Liver (tissue), 9 donors: ENCODE measurements around the gene FREM3. TPM values are rescaled to one million over a fixed set of nuclear protein-coding genes. Genes with fewer than 3 reads are reported as not detected.

ENCODE experiments used
- DNase-seq: peaks from one replicate; pipeline ENCODE4 v3.0.0-alpha.2; 2017; ENCODE audit warnings: low spot score
- H3K27ac ChIP-seq, 2 donors: one replicate each; pipeline ENCODE4 v1.7.0; 2013; ENCODE audit warnings: inconsistent platforms in 2 of 2, low read length in 2 of 2, control low read depth in 1 of 2, low read depth in 1 of 2, mild to moderate bottlenecking in 1 of 2
- H3K27me3 ChIP-seq, 4 donors: one replicate each; pipeline versions ENCODE4 v1.6.1 to v1.7.0; 2013; ENCODE audit warnings: low read length in 3 of 4, inconsistent platforms in 1 of 4, mild to moderate bottlenecking in 1 of 4, moderate library complexity in 1 of 4; ENCODE audit not compliant: control insufficient read depth in 4 of 4, insufficient read depth in 4 of 4
- H3K36me3 ChIP-seq, 4 donors: one replicate each; pipeline versions ENCODE4 v1.6.1 to v1.7.0; 2013; ENCODE audit warnings: low read length in 3 of 4, mild to moderate bottlenecking in 3 of 4, low read depth in 1 of 4, moderate library complexity in 1 of 4; ENCODE audit not compliant: control insufficient read depth in 4 of 4, insufficient read depth in 3 of 4
- H3K4me1 ChIP-seq, 4 donors: one replicate each; pipeline versions ENCODE4 v1.6.1 to v1.7.0; 2013; ENCODE audit warnings: low read length in 3 of 4, mild to moderate bottlenecking in 3 of 4, moderate library complexity in 1 of 4; ENCODE audit not compliant: control insufficient read depth in 4 of 4, insufficient read depth in 4 of 4
- H3K4me3 ChIP-seq, 3 donors: one replicate each; pipeline versions ENCODE4 v1.6.1 to v1.7.0; 2013; ENCODE audit warnings: low read length in 3 of 3, control low read depth in 1 of 3, low read depth in 1 of 3, mild to moderate bottlenecking in 1 of 3
- H3K9ac ChIP-seq, 2 donors: one replicate each; pipeline ENCODE4 v1.7.0; 2013; ENCODE audit warnings: low read length in 2 of 2, mild to moderate bottlenecking in 2 of 2, moderate library complexity in 2 of 2, control low read depth in 1 of 2, low read depth in 1 of 2
- H3K9me3 ChIP-seq, 4 donors: one replicate each; pipeline versions ENCODE4 v1.6.1 to v1.7.0; 2013; ENCODE audit warnings: low read length in 3 of 4; ENCODE audit not compliant: control insufficient read depth in 4 of 4
- ATF3 ChIP-seq: IDR thresholded peaks from 2 replicates; pipeline ENCODE4 v1.6.1; 2016; ENCODE audit warnings: antibody characterized with exemption
- EGR1 ChIP-seq, 2 donors: IDR thresholded peaks; 2 replicates each; pipeline ENCODE4 v1.6.1; 2016 to 2018; ENCODE audit warnings: antibody characterized with exemption in 2 of 2, low read depth in 2 of 2
- FOXA2 ChIP-seq: IDR thresholded peaks from 2 replicates; pipeline ENCODE4 v1.6.1; 2016; ENCODE audit warnings: antibody characterized with exemption
- GABPA ChIP-seq, 2 donors: IDR thresholded peaks in 1 of 2; conservative IDR thresholded peaks in 1 of 2; 2 replicates each; pipeline ENCODE4 v1.6.1; 2016; ENCODE audit warnings: antibody characterized with exemption in 2 of 2, mild to moderate bottlenecking in 1 of 2, moderate library complexity in 1 of 2
- HNF4G ChIP-seq: IDR thresholded peaks from 2 replicates; pipeline ENCODE4 v1.6.1; 2016; ENCODE audit warnings: antibody characterized with exemption
- JUND ChIP-seq, 2 donors: IDR thresholded peaks; 2 replicates each; pipeline ENCODE4 v1.6.1; 2016; ENCODE audit warnings: antibody characterized with exemption in 2 of 2
- MAX ChIP-seq: IDR thresholded peaks from 2 replicates; pipeline ENCODE4 v1.6.1; 2016; ENCODE audit warnings: antibody characterized with exemption
- NR2F2 ChIP-seq: IDR thresholded peaks from 2 replicates; pipeline ENCODE4 v1.6.1; 2016; ENCODE audit warnings: antibody characterized with exemption
- RAD21 ChIP-seq, 2 donors: IDR thresholded peaks; 2 replicates each; pipeline ENCODE4 v1.6.1; 2016; ENCODE audit warnings: antibody characterized with exemption in 2 of 2, mild to moderate bottlenecking in 2 of 2
- RXRA ChIP-seq, 2 donors: IDR thresholded peaks; 2 replicates each; pipeline ENCODE4 v1.6.1; 2017 to 2018; ENCODE audit warnings: antibody characterized with exemption in 2 of 2, mild to moderate bottlenecking in 1 of 2
- SP1 ChIP-seq: IDR thresholded peaks from 2 replicates; pipeline ENCODE4 v1.6.1; 2018; ENCODE audit warnings: antibody characterized with exemption, mild to moderate bottlenecking
- TAF1 ChIP-seq: conservative IDR thresholded peaks from 2 replicates; pipeline ENCODE4 v1.6.1; 2016; ENCODE audit warnings: antibody characterized with exemption, mild to moderate bottlenecking
- YY1 ChIP-seq: IDR thresholded peaks from 2 replicates; pipeline ENCODE4 v1.6.1; 2016; ENCODE audit warnings: antibody characterized with exemption, mild to moderate bottlenecking
- WGBS: extraction: QIAGEN DNeasy Blood & Tissue Kit; methylation state at CpG from one replicate; pipeline ENCODE4 v1.1.7; 2013; 5-methylcytosine and 5-hydroxymethylcytosine counted together
- polyA plus RNA-seq, 2 donors: library from polyadenylated mRNA; stranded (reverse) in 1 of 2; unstranded in 1 of 2; fragments of 200-250 nt in 1 of 2; fragments of >200 nt in 1 of 2; fragmentation: Nextera tagmentation in 1 of 2; extraction: Ambion mirVana in 1 of 2; gene quantifications; one replicate each; pipeline versions ENCODE4 v1.2.1 to v1.2.3, GENCODE V29; 2013 to 2015
- total RNA-seq, 2 donors: library from RNA; depleted of rRNA; stranded (reverse); fragments of >200 nt; gene quantifications; one replicate each; pipeline ENCODE4 v1.2.3, GENCODE V29; 2014
- TF ChIP-seq, protein P1 (sequence below): IDR thresholded peaks from 2 replicates; pipeline ENCODE4 v1.6.1; 2016; ENCODE audit warnings: antibody characterized with exemption, mild to moderate bottlenecking
- TF ChIP-seq, protein P2 (sequence below): fragments of 150-350 bp; IDR thresholded peaks from 2 replicates; pipeline ENCODE4 v1.5.1; 2017; ENCODE audit warnings: improper control_type of control experiment, low read depth, low read length; ENCODE audit not compliant: missing input control
- donor health status: healthy.
- donor health status: healthy.
- donor health status: healthy.
- donor health status: healthy.
- donor health status: healthy.

Gene FREM3
- total and polyA plus RNA-seq, 4 donors = not detected

DNA sequence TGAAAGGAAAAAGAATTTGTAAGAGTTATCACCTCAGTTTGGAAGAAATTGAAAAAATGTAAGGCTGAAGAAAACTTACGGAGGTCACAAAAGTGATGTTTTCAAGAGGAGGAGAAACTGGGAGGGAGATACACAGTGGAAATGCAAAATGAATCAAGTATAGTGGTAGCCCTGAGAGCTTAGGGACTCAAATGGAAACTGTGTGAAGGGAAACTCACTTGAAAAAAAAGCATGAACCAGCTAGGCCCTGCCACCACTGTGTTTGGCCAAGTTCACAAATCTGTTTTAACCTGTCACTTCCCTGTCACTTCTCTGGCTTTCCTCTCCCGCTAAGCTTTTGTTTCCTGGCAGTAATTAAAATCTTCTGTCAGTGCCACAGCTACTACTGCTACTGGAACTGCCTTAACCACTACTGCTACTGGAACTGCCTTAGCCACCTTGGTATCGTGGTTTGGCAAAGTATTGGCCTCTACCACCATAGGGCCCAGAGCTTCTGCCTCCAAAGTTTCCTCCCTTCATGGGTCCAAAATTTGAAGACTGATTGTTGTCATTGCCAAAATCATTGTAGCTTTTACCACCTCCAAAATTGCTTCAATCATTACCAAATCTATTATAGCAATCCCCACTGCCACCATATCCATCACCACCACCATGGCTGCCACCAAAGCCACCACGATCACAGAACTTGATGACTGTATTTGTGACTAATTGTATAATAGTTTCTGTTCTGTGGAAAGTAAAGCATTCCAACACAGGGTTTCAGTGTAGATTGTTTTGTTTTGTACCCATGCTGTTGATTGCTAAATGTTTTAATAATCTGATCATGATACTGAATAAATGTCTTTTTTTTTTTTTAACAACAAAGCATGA, 145.5 kb downstream of the FREM3 start:
- Histone ChIP-seq H3K4me1 (peaks cover 0 to 17% (median 2%) of the 10 kb centered on the region in 4 donors), H3K27me3 (no peaks in the 10 kb centered on the region), H3K4me3 (no peak overlapping the region), H3K27ac (no peak overlapping the region), H3K9ac (no peak overlapping the region), H3K9me3 (no peaks in the 10 kb centered on the region), H3K36me3 (peaks cover 2 to 20% (median 7%) of the 10 kb centered on the region in 4 donors)
- WGBS = 71% methylated on average over 4 of the region's 4 CpGs
- no peak for DNase-seq
- TF ChIP-seq HNF4G (no peak), FOXA2 (no peak), JUND (IDR thresholded peaks at IDR 0.05) (no peak), GABPA (IDR thresholded peaks at IDR 0.05 in 1 of 2, conservative IDR thresholded peaks at IDR 0.05 in 1 of 2) (no peak), NR2F2 (no peak), SP1 (no peak), YY1 (no peak), MAX (no peak)
- TF ChIP-seq, protein P1, sequence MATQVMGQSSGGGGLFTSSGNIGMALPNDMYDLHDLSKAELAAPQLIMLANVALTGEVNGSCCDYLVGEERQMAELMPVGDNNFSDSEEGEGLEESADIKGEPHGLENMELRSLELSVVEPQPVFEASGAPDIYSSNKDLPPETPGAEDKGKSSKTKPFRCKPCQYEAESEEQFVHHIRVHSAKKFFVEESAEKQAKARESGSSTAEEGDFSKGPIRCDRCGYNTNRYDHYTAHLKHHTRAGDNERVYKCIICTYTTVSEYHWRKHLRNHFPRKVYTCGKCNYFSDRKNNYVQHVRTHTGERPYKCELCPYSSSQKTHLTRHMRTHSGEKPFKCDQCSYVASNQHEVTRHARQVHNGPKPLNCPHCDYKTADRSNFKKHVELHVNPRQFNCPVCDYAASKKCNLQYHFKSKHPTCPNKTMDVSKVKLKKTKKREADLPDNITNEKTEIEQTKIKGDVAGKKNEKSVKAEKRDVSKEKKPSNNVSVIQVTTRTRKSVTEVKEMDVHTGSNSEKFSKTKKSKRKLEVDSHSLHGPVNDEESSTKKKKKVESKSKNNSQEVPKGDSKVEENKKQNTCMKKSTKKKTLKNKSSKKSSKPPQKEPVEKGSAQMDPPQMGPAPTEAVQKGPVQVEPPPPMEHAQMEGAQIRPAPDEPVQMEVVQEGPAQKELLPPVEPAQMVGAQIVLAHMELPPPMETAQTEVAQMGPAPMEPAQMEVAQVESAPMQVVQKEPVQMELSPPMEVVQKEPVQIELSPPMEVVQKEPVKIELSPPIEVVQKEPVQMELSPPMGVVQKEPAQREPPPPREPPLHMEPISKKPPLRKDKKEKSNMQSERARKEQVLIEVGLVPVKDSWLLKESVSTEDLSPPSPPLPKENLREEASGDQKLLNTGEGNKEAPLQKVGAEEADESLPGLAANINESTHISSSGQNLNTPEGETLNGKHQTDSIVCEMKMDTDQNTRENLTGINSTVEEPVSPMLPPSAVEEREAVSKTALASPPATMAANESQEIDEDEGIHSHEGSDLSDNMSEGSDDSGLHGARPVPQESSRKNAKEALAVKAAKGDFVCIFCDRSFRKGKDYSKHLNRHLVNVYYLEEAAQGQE = no peak
- TF ChIP-seq, protein P2, sequence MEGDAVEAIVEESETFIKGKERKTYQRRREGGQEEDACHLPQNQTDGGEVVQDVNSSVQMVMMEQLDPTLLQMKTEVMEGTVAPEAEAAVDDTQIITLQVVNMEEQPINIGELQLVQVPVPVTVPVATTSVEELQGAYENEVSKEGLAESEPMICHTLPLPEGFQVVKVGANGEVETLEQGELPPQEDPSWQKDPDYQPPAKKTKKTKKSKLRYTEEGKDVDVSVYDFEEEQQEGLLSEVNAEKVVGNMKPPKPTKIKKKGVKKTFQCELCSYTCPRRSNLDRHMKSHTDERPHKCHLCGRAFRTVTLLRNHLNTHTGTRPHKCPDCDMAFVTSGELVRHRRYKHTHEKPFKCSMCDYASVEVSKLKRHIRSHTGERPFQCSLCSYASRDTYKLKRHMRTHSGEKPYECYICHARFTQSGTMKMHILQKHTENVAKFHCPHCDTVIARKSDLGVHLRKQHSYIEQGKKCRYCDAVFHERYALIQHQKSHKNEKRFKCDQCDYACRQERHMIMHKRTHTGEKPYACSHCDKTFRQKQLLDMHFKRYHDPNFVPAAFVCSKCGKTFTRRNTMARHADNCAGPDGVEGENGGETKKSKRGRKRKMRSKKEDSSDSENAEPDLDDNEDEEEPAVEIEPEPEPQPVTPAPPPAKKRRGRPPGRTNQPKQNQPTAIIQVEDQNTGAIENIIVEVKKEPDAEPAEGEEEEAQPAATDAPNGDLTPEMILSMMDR = no peak

DNA sequence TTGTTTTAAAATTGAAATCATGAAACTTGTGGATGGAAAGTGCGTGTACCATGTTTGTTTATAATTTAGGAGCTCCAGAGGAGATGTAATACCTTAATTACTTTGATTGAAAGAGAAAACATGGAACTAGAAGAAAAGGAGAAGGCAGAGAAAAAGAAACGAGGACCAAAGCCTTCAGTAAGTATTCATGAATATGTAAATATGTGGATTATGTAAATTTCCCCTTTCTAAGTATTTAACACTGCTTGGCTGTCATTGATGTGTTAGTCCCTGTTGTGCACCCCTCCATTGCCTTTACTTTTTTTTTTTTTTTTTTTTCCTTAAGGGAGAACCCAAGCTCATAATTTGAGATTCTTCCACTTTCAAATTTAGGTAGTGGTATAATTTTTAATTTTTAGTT, 150.5 kb downstream of the FREM3 start:
- no peak for DNase-seq
- Histone ChIP-seq H3K4me1 (peaks cover 0 to 7% (median 1%) of the 10 kb centered on the region in 4 donors), H3K4me3 (no peak overlapping the region), H3K9ac (no peak overlapping the region), H3K27ac (no peak overlapping the region), H3K9me3 (no peaks in the 10 kb centered on the region), H3K36me3 (peaks cover 1 to 59% (median 37%) of the 10 kb centered on the region in 4 donors), H3K27me3 (no peaks in the 10 kb centered on the region)
- TF ChIP-seq RAD21 (IDR thresholded peaks at IDR 0.05) = no peak
- no peak for TF ChIP-seq FOXA2
- TF ChIP-seq TAF1 = no peak
- TF ChIP-seq, protein P2 = no peak
- TF ChIP-seq EGR1 (IDR thresholded peaks at IDR 0.05; ENCODE audit: low read depth in 2 of 2) = no peak
- TF ChIP-seq MAX = no peak
- TF ChIP-seq, protein P1 = no peak
- TF ChIP-seq HNF4G = no peak
- TF ChIP-seq RXRA (IDR thresholded peaks at IDR 0.05) = no peak
- TF ChIP-seq JUND (IDR thresholded peaks at IDR 0.05) = no peak
- TF ChIP-seq ATF3 = no peak
- TF ChIP-seq SP1 = no peak
- WGBS = 94% methylated on average over 2 of the region's 2 CpGs
